ENCODE measurements around the gene PSMB11. TPM values are rescaled to one million over a fixed set of nuclear protein-coding genes. Genes with fewer than 3 reads are reported as not detected.
"Not testable (repeated sequence)": the region's sequence is repeated elsewhere in the genome, so short reads cannot be mapped to it uniquely, and the experiment has no call there.

The PSMB11 gene, protein sequence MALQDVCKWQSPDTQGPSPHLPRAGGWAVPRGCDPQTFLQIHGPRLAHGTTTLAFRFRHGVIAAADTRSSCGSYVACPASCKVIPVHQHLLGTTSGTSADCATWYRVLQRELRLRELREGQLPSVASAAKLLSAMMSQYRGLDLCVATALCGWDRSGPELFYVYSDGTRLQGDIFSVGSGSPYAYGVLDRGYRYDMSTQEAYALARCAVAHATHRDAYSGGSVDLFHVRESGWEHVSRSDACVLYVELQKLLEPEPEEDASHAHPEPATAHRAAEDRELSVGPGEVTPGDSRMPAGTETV
- polyA plus RNA-seq (2013, experiment 1 of 2; ENCODE audit: insufficient read length), result not detected
- polyA plus RNA-seq (2013, experiment 2 of 2; ENCODE audit: insufficient read length), result not detected

DNA sequence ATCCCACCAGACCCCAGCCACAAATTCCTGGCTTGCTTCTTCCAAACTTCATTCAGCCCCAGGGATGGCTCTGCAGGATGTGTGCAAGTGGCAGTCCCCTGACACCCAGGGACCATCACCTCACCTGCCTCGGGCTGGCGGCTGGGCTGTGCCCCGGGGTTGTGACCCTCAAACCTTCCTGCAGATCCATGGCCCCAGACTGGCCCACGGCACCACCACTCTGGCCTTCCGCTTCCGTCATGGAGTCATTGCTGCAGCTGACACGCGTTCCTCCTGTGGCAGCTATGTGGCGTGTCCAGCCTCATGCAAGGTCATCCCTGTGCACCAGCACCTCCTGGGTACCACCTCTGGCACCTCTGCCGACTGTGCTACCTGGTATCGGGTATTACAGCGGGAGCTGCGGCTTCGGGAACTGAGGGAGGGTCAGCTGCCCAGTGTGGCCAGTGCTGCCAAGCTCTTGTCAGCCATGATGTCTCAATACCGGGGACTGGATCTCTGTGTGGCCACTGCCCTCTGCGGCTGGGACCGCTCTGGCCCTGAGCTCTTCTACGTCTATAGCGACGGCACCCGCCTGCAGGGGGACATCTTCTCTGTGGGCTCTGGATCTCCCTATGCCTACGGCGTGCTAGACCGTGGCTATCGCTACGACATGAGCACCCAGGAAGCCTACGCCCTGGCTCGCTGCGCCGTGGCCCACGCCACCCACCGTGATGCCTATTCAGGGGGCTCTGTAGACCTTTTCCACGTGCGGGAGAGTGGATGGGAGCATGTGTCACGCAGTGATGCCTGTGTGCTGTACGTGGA, at the start of gene PSMB11:
Gene PSMB11 (plus strand): TSS at position 51 of the 804 bp plus-strand sequence. CDS start 14 bp downstream, at position 65.
- no peak for DNase-seq

DNA sequence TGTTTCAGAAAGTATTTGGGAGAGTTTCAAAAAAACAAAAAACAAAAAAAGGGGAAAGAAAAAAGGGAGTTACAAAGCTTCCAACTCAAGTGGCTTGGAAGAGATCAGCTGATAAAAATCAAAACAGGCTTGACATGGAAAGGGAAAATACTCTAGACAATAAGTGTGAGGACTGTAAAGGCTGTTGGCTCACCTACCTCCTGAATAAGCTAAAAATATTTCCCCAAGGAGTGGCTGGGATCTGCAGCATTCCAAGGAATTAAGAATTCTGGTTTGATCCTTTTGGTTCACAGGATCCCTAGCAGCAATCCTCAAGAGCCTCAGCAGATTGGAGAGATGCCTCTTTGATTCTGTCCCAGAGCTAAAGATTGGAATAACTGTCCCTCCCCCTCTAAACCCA, 48.5 kb upstream of the PSMB11 start:
- DNase-seq, result no peak

DNA sequence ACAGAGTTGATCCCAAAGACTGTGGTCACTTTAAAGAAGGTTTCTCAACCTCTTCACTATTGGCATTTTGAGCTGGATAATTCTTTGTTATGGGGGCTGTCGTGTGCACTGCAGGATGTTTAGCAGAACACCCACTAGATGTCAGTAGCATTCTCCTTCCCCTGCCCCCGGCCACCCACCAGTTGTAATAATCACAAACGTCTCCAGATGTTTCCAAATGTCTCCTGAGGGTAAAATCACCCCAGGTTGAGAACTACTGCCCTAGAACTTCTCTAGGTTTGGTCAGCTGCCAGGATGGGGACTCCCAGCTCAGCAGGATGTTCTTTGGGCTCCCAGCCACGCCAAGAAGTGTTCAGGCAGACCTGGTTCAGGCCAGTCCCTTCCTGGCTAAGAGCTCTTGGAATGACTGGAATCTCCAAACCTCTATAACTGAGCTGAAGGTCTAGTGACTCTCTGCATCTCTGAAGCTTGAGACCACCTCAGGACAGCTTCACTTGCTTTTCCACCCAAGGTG, 47.2 kb upstream of the PSMB11 start:
- DNase-seq, result peak; percentile 56

GRCh38 chr14:22995889-22996625, 46.0 kb upstream of the PSMB11 start:
- DNase-seq, result no peak

DNA sequence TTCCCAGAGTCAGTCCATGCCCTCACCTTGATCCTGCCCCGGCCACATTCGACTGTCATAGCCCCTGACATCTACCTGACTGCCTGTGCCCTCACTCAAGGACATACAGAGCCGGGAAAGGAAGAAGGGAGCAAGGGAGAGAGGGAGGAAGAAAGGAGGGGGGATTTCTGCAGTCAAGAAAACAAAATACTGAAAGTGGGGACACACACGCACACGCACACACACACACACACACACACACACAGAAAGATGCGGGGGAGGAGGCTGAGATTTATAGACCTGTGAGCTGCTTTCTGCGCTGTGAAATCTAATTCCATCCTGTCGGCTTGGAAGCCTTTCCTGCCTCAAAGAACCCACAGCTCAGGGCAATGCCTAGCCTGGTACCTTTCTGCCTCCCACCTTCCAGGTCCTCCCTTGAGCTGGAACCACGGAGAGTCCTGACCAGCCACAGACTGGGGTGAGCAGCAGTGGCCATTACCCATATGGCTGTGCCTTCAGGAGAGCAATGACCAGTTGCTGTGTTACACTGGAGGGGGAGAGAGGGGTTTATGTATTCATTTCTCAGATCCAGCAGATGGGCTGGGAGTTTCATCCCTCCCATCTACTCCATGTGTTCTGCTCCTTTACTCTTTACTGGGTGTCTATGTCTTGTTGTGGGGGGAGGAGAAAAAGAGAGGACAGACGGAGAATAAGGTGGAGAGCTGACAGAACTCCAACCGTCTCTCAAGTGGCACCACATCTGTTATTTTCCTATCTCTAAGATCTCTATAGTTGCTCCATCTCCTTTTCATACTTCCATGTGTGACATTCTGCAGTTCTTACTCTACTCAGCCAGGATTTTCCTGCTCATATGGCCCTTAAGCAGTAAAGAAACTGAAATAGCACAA, 45.0 kb upstream of the PSMB11 start:
- DNase-seq, result no peak

- no peak for DNase-seq
Observed at GRCh38 chr14:22997676-22998323, 44.2 kb upstream of the PSMB11 start.

GRCh38 chr14:22998329-22999012, 43.5 kb upstream of the PSMB11 start:
- no peak for DNase-seq

DNA sequence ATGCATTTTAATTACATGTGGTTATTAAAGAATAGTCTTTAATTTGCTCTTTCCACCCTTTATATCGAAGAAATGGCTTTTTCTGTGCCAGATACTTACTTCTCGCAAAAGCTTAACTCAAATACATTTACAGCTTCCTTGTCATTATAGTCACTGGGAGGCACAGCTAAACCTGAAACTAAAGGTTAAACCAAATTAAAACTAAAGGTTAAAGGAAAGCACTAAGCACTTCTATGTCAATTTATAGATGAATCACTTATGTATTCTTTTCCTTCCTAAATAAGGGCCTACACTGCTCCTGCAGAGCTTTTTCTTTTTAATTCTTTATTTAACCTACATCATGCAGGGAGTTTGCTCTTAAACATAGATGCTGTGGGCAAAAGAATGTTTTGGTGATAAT, 41.2 kb upstream of the PSMB11 start:
- no peak for DNase-seq

DNA sequence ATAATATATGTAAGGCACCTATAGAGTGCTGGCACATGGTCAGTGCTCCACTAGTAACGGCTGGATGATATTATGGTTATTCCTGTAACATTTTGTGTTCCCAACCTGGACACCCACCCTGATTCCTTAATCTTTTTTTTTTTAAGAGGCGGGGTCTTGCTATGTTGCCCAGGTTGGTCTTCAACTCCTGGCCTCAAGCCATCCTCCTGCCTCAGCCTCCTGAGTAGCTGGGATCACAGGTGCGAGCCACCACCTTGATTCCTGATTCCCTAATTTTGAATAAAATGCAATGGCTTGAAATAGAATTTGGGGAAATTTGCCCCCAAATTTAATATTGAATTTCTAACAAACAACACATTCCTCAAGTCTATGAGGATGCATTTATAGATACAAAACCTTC, 39.4 kb upstream of the PSMB11 start:
- no peak for DNase-seq

DNA sequence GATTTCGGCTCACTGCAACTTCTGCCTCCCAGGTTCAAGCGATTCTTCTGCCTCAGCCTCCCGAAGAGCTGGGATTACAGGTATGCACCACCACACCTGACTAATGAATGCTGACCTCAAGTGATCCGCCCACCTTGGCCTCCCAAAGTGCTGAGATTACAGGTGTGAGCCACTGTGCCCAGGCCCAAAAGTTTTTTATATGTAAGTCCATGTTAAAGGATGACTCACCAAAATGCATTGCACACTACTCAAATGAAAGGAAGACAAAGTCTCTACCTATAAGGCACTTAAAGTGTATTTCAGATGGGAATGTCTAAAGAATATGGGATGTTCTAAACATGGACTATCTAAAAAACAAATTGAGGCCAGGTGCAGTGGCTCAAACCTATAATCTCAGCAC, 37.7 kb upstream of the PSMB11 start:
- DNase-seq, result not testable (repeated sequence)

- DNase-seq, result peak; percentile 59
Observed at GRCh38 chr14:23005451-23006187, 36.4 kb upstream of the PSMB11 start.

DNA sequence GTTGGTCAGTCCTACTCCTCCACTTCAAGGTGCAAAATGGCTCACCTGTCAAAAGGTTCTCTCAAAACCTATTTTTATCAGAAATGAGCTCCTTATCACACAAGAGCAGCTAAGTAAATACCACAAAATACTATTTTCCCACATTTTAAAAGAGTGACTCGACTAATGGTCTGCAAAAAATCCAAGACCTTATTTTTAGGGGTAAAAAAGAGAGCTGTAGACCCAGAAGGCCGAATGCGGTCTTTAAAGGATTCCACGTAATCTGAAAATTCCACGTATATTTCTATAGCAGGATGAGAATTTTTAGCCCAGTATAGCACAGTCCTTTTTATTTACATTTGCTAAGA, 35.9 kb upstream of the PSMB11 start:
- DNase-seq, result peak; percentile 37

GRCh38 chr14:23006544-23007419, 35.2 kb upstream of the PSMB11 start:
- peak; percentile 97 for DNase-seq

- DNase-seq, result no peak
Observed at GRCh38 chr14:23008831-23009230, 33.2 kb upstream of the PSMB11 start.

DNA sequence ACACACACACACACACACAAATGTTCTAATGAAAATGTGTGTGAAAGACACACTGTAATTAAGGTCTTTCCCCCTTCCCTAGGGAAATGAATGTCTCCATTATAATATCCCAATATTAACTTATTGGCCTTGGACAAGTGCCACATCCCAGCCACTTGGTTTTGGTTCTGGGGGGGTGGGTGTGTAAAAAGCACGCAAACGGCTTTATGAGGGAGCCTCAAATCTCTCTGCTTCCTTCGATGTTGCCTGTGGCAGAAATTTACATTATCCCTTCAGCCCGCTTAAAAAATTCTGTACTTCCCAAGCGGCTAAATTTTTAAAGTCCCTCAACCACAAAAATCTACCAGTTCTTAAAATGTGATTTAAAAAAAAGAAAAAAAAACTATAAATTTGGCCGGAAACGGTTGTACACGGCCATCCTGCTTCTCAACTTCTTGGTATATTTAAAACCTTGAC, 32.5 kb upstream of the PSMB11 start:
- DNase-seq, result no peak

- peak; percentile 69 for DNase-seq
Observed at GRCh38 chr14:23009939-23010726, 31.9 kb upstream of the PSMB11 start, which contains the start of gene C14orf93. Gene C14orf93 (minus strand): TSS chr14:23010143. CDS start chr14:22999023, 11,120 bp downstream.

DNA sequence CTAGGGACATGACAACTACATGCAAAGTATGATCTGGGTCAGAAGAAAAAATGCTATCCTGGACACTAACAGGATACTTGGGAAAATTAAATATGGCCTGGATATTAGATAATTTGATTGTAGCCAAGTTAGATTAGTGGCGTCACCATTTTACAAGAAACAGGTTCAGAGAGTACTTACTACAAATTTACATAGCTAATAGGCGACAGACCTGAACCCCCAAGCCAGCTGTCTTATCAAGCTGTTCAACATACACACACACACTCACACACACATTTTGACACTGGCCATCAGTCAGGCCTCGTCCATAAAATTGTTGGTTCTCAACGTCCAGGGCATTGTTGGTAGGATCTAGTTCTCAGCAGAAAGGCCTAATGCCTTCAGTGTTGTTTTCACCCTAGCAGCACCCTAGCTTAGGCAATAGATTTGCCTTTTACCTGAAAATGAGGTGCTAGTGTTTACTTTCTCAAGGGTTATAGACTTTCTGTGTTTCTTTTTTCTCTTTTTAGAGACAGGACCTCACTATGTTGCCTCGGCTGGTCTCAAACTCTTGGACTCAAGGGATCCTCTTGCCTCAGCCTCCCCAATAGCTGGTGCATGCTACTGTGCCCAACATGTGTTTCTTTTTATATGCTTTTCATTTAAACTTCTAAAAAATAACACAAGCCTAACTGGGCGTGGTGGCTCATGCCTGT, 28.8 kb upstream of the PSMB11 start:
- no peak for DNase-seq

All from fibroblast of skin of back (primary cell).